Neural cell (in vitro differentiated cells): ENCODE measurements around the gene PDE6C.

ENCODE experiments used
- EP300 ChIP-seq: fragments of 450-650 bp; conservative IDR thresholded peaks from 2 replicates; pipeline ENCODE4 v1.6.1; 2014; ENCODE audit warnings: antibody characterized with exemption, mild to moderate bottlenecking, moderate library complexity; ENCODE audit not compliant: poor library complexity, severe bottlenecking
- EZH2 ChIP-seq: fragments of 200-600, 300-800 bp; shearing (Covaris generic), sonication (generic); IDR thresholded peaks from 2 replicates; pipeline ENCODE4 v1.6.1; 2014; ENCODE audit warnings: antibody characterized with exemption, low read length, borderline replicate concordance, mild to moderate bottlenecking; ENCODE audit not compliant: insufficient read depth, poor library complexity, severe bottlenecking
- POLR2AphosphoS5 ChIP-seq: IDR thresholded peaks from 2 replicates; pipeline ENCODE4 v1.6.1; 2012
- RAD21 ChIP-seq: fragments of 450-650 bp; conservative IDR thresholded peaks from 2 replicates; pipeline ENCODE4 v1.6.1; 2014; ENCODE audit warnings: antibody characterized with exemption, mild to moderate bottlenecking, moderate library complexity
- SMC3 ChIP-seq: fragments of 450-650 bp; conservative IDR thresholded peaks from 2 replicates; pipeline ENCODE4 v1.6.1; 2014; ENCODE audit warnings: antibody characterized with exemption, mild to moderate bottlenecking, moderate library complexity; ENCODE audit not compliant: poor library complexity
- TAF1 ChIP-seq: IDR thresholded peaks from 2 replicates; pipeline ENCODE4 v1.6.1; 2012; ENCODE audit warnings: low read depth
- TF ChIP-seq, protein P1 (sequence below): fragments of 450-650 bp; IDR thresholded peaks from 2 replicates; pipeline ENCODE4 v1.5.1; 2014; ENCODE audit warnings: antibody characterized with exemption, mild to moderate bottlenecking, moderate library complexity; ENCODE audit not compliant: poor library complexity, severe bottlenecking
- TF ChIP-seq, protein P2 (sequence below): IDR thresholded peaks from 2 replicates; pipeline ENCODE4 v1.6.1; 2012; ENCODE audit warnings: borderline replicate concordance

DNA sequence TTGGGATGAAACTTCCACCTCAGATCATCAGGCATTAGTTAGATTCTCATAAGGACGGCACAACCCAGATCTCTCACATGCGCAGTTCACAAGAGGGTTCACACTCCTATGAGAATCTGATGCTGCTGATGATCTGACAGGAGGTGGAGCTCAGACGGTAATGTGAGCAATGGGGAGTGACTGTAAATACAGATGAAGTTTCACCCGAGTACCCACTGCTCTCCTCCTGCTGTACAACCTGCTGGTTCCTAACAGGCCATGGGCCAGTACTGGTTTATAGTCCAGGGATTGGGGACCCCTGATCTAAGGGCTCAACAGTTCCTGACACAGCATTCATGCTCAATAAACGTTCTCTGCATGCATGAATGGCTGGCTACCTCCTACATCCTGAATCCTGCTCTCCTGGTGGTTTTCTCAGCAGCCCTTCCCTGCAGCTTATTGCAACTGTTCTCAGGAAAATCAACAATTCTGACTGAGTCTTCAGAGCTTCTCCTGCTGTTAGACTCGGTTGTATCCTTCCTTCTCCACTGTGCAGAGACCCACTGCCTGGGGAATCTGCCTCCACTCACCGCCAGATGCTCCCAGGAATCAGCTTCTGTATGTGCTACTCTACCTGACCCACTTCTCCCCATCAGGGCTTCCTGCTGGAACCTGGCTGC, 17.4 kb downstream of the PDE6C start:
- TF ChIP-seq EP300 (no peak), POLR2AphosphoS5 (no peak), SMC3 (no peak), EZH2 (no peak), RAD21 (no peak), TAF1 (no peak)
- TF ChIP-seq, protein P1, sequence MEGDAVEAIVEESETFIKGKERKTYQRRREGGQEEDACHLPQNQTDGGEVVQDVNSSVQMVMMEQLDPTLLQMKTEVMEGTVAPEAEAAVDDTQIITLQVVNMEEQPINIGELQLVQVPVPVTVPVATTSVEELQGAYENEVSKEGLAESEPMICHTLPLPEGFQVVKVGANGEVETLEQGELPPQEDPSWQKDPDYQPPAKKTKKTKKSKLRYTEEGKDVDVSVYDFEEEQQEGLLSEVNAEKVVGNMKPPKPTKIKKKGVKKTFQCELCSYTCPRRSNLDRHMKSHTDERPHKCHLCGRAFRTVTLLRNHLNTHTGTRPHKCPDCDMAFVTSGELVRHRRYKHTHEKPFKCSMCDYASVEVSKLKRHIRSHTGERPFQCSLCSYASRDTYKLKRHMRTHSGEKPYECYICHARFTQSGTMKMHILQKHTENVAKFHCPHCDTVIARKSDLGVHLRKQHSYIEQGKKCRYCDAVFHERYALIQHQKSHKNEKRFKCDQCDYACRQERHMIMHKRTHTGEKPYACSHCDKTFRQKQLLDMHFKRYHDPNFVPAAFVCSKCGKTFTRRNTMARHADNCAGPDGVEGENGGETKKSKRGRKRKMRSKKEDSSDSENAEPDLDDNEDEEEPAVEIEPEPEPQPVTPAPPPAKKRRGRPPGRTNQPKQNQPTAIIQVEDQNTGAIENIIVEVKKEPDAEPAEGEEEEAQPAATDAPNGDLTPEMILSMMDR: no peak
- TF ChIP-seq, protein P2, sequence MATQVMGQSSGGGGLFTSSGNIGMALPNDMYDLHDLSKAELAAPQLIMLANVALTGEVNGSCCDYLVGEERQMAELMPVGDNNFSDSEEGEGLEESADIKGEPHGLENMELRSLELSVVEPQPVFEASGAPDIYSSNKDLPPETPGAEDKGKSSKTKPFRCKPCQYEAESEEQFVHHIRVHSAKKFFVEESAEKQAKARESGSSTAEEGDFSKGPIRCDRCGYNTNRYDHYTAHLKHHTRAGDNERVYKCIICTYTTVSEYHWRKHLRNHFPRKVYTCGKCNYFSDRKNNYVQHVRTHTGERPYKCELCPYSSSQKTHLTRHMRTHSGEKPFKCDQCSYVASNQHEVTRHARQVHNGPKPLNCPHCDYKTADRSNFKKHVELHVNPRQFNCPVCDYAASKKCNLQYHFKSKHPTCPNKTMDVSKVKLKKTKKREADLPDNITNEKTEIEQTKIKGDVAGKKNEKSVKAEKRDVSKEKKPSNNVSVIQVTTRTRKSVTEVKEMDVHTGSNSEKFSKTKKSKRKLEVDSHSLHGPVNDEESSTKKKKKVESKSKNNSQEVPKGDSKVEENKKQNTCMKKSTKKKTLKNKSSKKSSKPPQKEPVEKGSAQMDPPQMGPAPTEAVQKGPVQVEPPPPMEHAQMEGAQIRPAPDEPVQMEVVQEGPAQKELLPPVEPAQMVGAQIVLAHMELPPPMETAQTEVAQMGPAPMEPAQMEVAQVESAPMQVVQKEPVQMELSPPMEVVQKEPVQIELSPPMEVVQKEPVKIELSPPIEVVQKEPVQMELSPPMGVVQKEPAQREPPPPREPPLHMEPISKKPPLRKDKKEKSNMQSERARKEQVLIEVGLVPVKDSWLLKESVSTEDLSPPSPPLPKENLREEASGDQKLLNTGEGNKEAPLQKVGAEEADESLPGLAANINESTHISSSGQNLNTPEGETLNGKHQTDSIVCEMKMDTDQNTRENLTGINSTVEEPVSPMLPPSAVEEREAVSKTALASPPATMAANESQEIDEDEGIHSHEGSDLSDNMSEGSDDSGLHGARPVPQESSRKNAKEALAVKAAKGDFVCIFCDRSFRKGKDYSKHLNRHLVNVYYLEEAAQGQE: no peak
